ENCODE measurements around the gene SPAG17.

DNA sequence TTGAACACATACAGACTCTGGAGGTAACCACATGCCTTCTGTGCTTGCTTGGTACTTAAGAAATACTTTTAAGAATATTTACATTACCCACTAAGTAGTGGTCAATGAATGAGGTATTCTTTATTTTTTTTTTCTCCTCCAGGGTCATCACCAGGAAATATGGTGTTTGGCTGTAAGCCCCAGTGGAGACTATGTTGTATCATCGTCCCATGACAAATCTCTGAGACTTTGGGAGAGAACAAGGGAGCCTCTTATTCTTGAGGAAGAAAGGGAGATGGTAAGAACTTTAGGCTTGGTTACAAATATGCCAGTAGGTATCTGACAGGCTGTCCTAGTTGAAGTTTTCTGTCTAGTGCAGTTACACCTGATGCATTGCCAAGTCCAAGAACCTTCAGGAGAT, 232.6 kb downstream of the SPAG17 start:
- no peak for TF ChIP-seq POLR2AphosphoS5 (IDR thresholded peaks at IDR 0.05; ENCODE audit: low read depth, low read length)
- TF ChIP-seq RCOR1 (IDR thresholded peaks at IDR 0.05; ENCODE audit: low read length): no peak
- TF ChIP-seq, protein P1, sequence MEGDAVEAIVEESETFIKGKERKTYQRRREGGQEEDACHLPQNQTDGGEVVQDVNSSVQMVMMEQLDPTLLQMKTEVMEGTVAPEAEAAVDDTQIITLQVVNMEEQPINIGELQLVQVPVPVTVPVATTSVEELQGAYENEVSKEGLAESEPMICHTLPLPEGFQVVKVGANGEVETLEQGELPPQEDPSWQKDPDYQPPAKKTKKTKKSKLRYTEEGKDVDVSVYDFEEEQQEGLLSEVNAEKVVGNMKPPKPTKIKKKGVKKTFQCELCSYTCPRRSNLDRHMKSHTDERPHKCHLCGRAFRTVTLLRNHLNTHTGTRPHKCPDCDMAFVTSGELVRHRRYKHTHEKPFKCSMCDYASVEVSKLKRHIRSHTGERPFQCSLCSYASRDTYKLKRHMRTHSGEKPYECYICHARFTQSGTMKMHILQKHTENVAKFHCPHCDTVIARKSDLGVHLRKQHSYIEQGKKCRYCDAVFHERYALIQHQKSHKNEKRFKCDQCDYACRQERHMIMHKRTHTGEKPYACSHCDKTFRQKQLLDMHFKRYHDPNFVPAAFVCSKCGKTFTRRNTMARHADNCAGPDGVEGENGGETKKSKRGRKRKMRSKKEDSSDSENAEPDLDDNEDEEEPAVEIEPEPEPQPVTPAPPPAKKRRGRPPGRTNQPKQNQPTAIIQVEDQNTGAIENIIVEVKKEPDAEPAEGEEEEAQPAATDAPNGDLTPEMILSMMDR (IDR thresholded peaks at IDR 0.05): no peak
- no peak for TF ChIP-seq TAF1 (IDR thresholded peaks at IDR 0.05; ENCODE audit: borderline replicate concordance, low read depth, low read length)
- TF ChIP-seq EP300 (IDR thresholded peaks at IDR 0.05; ENCODE audit: borderline replicate concordance in 1 of 2, low read depth in 1 of 2, low read length in 1 of 2): no peak
- TF ChIP-seq NFIC (IDR thresholded peaks at IDR 0.05; ENCODE audit: borderline replicate concordance): no peak
- TF ChIP-seq YY1 (IDR thresholded peaks at IDR 0.05; ENCODE audit: low read depth): no peak
- TF ChIP-seq, protein P2, sequence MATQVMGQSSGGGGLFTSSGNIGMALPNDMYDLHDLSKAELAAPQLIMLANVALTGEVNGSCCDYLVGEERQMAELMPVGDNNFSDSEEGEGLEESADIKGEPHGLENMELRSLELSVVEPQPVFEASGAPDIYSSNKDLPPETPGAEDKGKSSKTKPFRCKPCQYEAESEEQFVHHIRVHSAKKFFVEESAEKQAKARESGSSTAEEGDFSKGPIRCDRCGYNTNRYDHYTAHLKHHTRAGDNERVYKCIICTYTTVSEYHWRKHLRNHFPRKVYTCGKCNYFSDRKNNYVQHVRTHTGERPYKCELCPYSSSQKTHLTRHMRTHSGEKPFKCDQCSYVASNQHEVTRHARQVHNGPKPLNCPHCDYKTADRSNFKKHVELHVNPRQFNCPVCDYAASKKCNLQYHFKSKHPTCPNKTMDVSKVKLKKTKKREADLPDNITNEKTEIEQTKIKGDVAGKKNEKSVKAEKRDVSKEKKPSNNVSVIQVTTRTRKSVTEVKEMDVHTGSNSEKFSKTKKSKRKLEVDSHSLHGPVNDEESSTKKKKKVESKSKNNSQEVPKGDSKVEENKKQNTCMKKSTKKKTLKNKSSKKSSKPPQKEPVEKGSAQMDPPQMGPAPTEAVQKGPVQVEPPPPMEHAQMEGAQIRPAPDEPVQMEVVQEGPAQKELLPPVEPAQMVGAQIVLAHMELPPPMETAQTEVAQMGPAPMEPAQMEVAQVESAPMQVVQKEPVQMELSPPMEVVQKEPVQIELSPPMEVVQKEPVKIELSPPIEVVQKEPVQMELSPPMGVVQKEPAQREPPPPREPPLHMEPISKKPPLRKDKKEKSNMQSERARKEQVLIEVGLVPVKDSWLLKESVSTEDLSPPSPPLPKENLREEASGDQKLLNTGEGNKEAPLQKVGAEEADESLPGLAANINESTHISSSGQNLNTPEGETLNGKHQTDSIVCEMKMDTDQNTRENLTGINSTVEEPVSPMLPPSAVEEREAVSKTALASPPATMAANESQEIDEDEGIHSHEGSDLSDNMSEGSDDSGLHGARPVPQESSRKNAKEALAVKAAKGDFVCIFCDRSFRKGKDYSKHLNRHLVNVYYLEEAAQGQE (IDR thresholded peaks at IDR 0.05; ENCODE audit: low read depth, low read length): no peak
- TF ChIP-seq EZH2phosphoT487 (IDR thresholded peaks at IDR 0.05; ENCODE audit: borderline replicate concordance, low read depth): no peak
- TF ChIP-seq, protein P3, sequence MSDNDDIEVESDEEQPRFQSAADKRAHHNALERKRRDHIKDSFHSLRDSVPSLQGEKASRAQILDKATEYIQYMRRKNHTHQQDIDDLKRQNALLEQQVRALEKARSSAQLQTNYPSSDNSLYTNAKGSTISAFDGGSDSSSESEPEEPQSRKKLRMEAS (IDR thresholded peaks at IDR 0.05; ENCODE audit: low read depth): no peak
- TF ChIP-seq TCF12 (IDR thresholded peaks at IDR 0.05): no peak
- TF ChIP-seq PBX3 (IDR thresholded peaks at IDR 0.05): no peak
